ENCODE results near the gene ANKH.

GRCh38 chr5:14912206-14912605 lies 40.6 kb upstream of the ANKH start:
- no peak for TF ChIP-seq POLR2A (IDR thresholded peaks at IDR 0.05)
- no peak for TF ChIP-seq CTCF (IDR thresholded peaks at IDR 0.05)
